Panc1 (cell line): ENCODE measurements around the gene ENPP7. TPM values are rescaled to one million over a fixed set of nuclear protein-coding genes. Genes with fewer than 3 reads are reported as not detected.

Experiments used
- ATAC-seq: fragments of 200-7000 bp; cut with Tn5 transposase; 2 replicates; pipeline ENCODE4 v1.9.1; 2020; ENCODE audit warnings: mild to moderate bottlenecking, moderate library complexity
- BruUV-seq: library from RNA; stranded (reverse); fragments of 400-500 nt; replicated peaks from 2 replicates; lab custom pipeline; 2021; lab: Mats Ljungman, UMichigan
- CTCF ChIA-PET: fragments of 300-600 bp; sonication (Branson Sonifier 250); formaldehyde crosslinking; loops from one replicate; lab custom pipeline; 2022; ENCODE audit warnings: antibody characterized with exemption; lab: Charles Lee
- POLR2A ChIA-PET: fragments of 300-600 bp; sonication (Branson Sonifier 250); formaldehyde crosslinking; loops from one replicate; lab custom pipeline; 2022; ENCODE audit warnings: antibody characterized with exemption; lab: Charles Lee
- DNase-seq: peaks from one replicate; pipeline ENCODE4 v3.0.0-alpha.2; 2010; ENCODE audit warnings: low read depth, low spot score
- H3K27ac ChIP-seq: 2 replicates; pipeline ENCODE4 v1.5.1; 2011; ENCODE audit warnings: mild to moderate bottlenecking, low read length, inconsistent platforms
- H3K27me3 ChIP-seq: fragments of 200-500 bp; sonication (Bioruptor generic); 2 replicates; pipeline ENCODE4 v1.6.0; 2014; ENCODE audit warnings: low read length, inconsistent platforms; ENCODE audit not compliant: control insufficient read depth, insufficient read depth
- H3K36me3 ChIP-seq: fragments of 200-500 bp; sonication (Bioruptor generic); 2 replicates; pipeline ENCODE4 v1.5.1; 2014; ENCODE audit warnings: inconsistent platforms, mild to moderate bottlenecking, low read length, moderate library complexity; ENCODE audit not compliant: control insufficient read depth, insufficient read depth
- H3K4me1 ChIP-seq: 2 replicates; pipeline ENCODE4 v1.5.1; 2011; ENCODE audit warnings: inconsistent platforms, mild to moderate bottlenecking, low read length, moderate library complexity; ENCODE audit not compliant: control insufficient read depth, insufficient read depth
- H3K4me3 ChIP-seq, 2 experiments: 2 replicates each; pipeline ENCODE4 v1.5.1; 2011 to 2012; ENCODE audit warnings: low read depth in 2 of 2, low read length in 2 of 2, mild to moderate bottlenecking in 2 of 2, inconsistent platforms in 1 of 2, moderate library complexity in 1 of 2
- H3K9me3 ChIP-seq: fragments of 200-500 bp; sonication (Bioruptor generic); 2 replicates; pipeline ENCODE4 v1.5.1; 2014; ENCODE audit warnings: low read depth, mild to moderate bottlenecking, inconsistent platforms, low read length, moderate library complexity; ENCODE audit not compliant: control insufficient read depth, insufficient read depth
- CTCF ChIP-seq: fragments of 450-650 bp; IDR thresholded peaks from 2 replicates; pipeline ENCODE4 v1.5.1; 2017; ENCODE audit warnings: mild to moderate bottlenecking
- POLR2AphosphoS5 ChIP-seq: IDR thresholded peaks from 2 replicates; pipeline ENCODE4 v1.6.1; 2012; ENCODE audit warnings: mild to moderate bottlenecking, low read depth, low read length, moderate library complexity
- REST ChIP-seq, 2 experiments: IDR thresholded peaks; 2 replicates each; pipeline ENCODE4 v1.6.1; 2011 to 2012; ENCODE audit warnings: low read depth in 2 of 2, control low read depth in 1 of 2, low read length in 1 of 2, mild to moderate bottlenecking in 1 of 2, moderate library complexity in 1 of 2; ENCODE audit not compliant: insufficient read depth in 1 of 2
- SIN3A ChIP-seq: IDR thresholded peaks from 2 replicates; pipeline ENCODE4 v1.6.1; 2012; ENCODE audit warnings: low read depth, mild to moderate bottlenecking, low read length, moderate library complexity, borderline replicate concordance; ENCODE audit not compliant: insufficient read depth
- TCF7L2 ChIP-seq: IDR thresholded peaks from 2 replicates; pipeline ENCODE4 v1.6.1; 2011; ENCODE audit warnings: mild to moderate bottlenecking, low read depth, low read length, inconsistent platforms
- in situ Hi-C: cut with HindIII; loops from 2 replicates; pipeline ENCODE4 v1.10.0; 2016; ENCODE audit warnings: low sequenced_read_pairs, low pct_unique_long_range_greater_than_20kb
- intact Hi-C: fragments of 100-400 bp; cut with micrococcal nuclease; formaldehyde crosslinking; loops from one replicate; pipeline ENCODE4 v1.10.0; 2022; ENCODE audit not compliant: unreplicated experiment
- total RNA-seq: library from RNA; stranded (reverse); gene quantifications from one replicate; pipeline ENCODE4 v1.2.1, GENCODE V29; 2021; ENCODE audit not compliant: unreplicated experiment

Gene ENPP7
- total RNA-seq, 1 experiment from 2014 or later, result not detected

DNA sequence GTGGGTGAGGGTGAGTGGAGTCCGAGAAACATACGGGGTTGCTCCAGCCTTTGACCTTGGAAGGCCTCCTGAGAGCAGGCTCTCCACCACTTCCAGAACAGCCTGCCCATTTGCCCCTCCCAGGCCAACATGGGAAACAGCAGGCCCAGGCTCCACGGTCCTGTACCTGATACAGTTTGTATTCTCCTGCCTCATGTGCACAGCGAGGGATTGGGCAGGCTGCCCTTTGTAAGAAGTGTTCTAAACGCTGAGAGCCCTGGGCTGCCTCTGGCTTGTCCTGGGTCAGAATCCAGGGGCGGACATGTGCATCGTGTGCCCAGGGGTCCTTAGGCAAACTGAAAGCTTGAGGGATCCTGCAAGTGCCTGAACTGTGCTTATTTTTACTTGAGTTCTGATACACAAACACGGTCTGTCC is 43.8 kb downstream of the ENPP7 start:
- in situ Hi-C loops, result no loop called here
- peaks cover 20% of the 10 kb centered on the region for H3K4me1 ChIP-seq
- no peak for DNase-seq
- ChIA-PET CTCF (interaction anchor here (1.1 kb wide), 1 partner anchor 29 kb away, joined by 3 read pairs; no protein-coding TSS in a partner anchor), POLR2A (no interaction called here)
- H3K27me3 ChIP-seq, result peaks cover 18% of the 10 kb centered on the region
- H3K4me3 ChIP-seq, result no peak overlapping the region
- H3K9me3 ChIP-seq, result no peaks in the 10 kb centered on the region
- no peak overlapping the region for H3K27ac ChIP-seq
- no TSS peak for BruUV-seq
- intact Hi-C loops, result no loop called here
- TF ChIP-seq SIN3A (no peak), TCF7L2 (no peak), REST (IDR thresholded peaks at IDR 0.05; ENCODE audit: insufficient read depth in 1 of 2, low read depth in 2 of 2, low read length in 1 of 2) (no peak), POLR2AphosphoS5 (no peak), CTCF (no peak)
- 0 out of 2 replicates have a peak, but pooled peaks have one; percentile 13 for ATAC-seq
- H3K36me3 ChIP-seq, result peaks cover 3% of the 10 kb centered on the region; the same call in 1 of the 2 replicates

DNA sequence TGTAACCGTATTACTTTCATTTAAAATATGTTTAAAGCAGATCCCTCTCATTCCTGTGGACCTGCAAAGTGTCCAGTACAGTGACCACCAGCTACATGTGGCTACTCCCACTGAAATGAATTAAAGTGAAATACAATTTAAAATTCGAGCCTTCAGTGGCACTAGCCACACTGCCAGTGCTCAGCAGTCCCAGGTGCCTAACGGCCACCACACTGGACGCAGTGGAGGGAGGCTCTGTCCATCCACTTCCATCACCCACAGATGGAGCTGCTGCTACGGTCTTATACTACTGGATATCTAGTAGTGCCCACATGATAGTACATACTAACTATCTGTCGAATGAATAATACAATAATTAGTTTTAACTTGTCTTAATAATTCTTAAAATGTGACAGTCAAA is 44.9 kb downstream of the ENPP7 start:
- ChIA-PET POLR2A (interaction anchor here (0.5 to 0.6 kb wide), 2 partner anchors 144 to 462 kb away, joined by 3 to 5 read pairs; no protein-coding TSS in a partner anchor), CTCF (interaction anchor here (0.5 to 0.6 kb wide), 2 partner anchors 112 to 294 kb away, joined by 3 read pairs; no protein-coding TSS in a partner anchor)
- Histone ChIP-seq H3K27me3 (peaks cover 18% of the 10 kb centered on the region), H3K4me3 (no peak overlapping the region), H3K36me3 (peaks cover 3% of the 10 kb centered on the region; the same call in 1 of the 2 replicates), H3K27ac (no peak overlapping the region), H3K4me1 (peaks cover 20% of the 10 kb centered on the region), H3K9me3 (no peaks in the 10 kb centered on the region)
- DNase-seq (no peak), ATAC-seq (no peak)
- in situ Hi-C loops, result loop anchor here (25.0 kb wide), 1 partner anchor 212 kb away; no protein-coding TSS in a partner anchor
- intact Hi-C loops, result no loop called here
- no peak for TF ChIP-seq POLR2AphosphoS5
- no peak for TF ChIP-seq TCF7L2
- TF ChIP-seq SIN3A, result no peak
- no peak for TF ChIP-seq REST (IDR thresholded peaks at IDR 0.05; ENCODE audit: insufficient read depth in 1 of 2, low read depth in 2 of 2, low read length in 1 of 2)
- TF ChIP-seq CTCF, result no peak
- no TSS peak for BruUV-seq
